Activated naive CD8-positive, alpha-beta T cell treated with anti-CD3 and anti-CD28 coated beads, Interleukin-2, amount 50 U/mL, for 16 hours (primary cell): ENCODE measurements around the gene S100A9.

Experiments used
- DNase-seq: peaks from one replicate; pipeline ENCODE4 v3.0.0-alpha.2; 2020; ENCODE audit warnings: low read depth, low spot score

Gene S100A9

DNA sequence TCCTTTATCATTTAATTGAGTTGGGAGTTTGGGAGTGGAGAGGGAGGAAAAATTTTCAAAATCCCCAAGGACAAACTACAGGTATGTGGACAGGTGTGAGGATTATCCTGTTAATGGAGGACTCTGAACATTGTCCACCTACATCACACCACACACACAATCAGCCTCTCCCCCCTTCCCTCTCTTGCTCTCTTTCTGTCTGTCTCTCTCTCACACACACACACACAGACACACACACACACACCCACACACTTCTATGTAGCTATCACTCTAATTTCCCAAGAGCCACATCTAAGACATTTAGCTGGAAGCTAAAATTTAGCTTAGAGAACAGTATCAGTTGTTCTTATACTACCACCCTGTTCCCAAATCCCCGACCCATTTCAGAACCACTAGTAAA lies 31.7 kb downstream of the S100A9 start:
- DNase-seq, result no peak

DNA sequence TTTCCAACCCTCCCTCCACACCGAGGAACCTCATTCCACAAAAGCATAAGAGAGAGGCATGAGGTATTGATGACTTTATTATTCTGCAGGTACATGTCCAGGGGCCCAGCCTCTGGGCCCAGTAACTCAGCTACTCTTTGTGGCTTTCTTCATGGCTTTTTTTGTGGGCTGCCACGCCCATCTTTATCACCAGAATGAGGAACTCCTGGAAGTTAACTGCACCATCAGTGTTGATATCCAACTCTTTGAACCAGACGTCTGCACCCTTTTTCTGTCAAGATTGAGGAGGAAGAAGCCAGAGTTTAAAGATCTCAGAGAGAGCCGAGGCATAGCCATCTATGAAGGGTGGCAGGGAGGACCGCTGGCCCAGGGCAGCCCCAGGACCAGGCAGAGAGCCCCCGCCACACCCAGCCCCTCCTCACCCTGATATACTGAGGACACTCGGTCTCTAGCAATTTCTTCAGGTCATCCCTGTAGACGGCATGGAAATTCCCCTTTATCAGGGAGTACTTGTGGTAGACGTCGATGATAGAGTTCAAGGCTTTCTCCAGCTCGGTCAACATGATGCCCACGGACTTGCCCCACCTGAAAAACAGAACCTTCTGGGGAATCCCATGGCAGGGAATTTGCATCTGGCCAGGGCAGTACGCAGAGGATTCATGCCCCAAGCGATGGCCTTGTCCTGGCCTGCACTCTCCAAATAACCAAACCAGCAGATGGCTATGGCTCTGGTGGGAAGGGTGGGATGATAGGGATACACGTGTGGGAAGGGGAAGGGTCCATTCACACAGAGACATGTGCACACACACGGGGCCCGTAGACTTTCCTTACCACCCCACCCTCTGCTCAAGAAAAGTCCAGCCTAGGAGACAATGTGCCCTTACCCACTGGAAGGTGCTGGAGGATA lies 32.6 kb downstream of the S100A9 start:
- no peak for DNase-seq

DNA sequence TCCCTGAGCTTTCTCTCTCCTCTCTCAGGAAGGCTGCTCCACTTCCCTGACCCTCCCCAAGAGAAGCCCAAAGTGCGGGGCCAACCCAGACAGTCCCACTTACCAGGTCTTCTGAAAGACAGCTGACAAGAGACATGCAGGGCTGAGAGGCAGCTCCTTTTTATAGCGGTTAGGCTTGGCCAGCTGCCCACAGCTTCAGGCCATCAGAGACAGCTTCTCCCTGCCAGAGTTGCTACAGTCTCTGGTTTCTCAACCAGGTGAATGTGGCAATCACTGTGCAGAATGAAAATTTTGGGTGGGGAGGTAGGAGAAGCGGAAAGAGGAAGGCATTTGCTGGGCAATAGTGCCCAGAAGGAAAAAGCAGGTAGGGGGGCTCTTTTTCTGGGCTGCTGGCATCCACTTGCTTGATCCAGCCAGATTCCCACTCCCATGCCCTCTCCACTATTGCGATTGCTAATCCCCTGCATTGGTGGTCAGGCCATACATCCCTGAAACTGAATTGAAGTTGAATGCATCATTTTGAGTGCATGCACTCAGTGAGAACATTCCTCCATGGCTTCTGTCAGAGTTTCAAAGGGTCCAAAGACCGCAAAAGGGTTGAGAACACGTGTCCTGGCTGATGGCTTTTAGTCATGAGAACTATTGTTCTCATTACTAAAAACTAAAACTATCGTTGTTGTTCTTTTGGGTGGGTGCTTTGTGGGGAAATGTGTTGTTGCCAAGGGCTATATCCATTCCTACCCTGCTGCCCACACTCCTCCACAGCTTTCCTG lies 33.5 kb downstream of the S100A9 start, which contains the start of gene S100A8:
S100A8 (minus strand) TSS at position 136 of the 773 bp plus-strand sequence. CDS start 538 bp downstream, outside the sequence.
- DNase-seq, result no peak

GRCh38 chr1:153392258-153392657 lies 34.6 kb downstream of the S100A9 start:
- no peak for DNase-seq

DNA sequence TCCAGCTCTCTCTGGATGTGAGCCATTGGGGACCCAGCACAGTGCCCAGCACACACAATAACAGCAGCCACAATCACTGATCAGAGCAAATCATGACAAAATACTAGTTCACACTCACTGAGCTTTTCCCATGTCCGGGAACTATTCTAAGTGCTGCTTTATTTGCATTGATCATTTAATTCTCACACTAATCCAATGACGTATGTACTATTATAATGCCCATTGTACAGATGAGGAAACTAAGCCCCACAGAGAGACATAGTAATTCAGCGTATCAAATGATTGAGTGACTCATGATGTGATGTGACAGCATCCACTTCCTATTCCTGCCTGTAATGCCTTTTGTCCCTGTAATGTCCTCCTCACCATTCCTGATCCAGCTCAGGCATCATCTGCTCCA lies 35.2 kb downstream of the S100A9 start:
- DNase-seq, result no peak

DNA sequence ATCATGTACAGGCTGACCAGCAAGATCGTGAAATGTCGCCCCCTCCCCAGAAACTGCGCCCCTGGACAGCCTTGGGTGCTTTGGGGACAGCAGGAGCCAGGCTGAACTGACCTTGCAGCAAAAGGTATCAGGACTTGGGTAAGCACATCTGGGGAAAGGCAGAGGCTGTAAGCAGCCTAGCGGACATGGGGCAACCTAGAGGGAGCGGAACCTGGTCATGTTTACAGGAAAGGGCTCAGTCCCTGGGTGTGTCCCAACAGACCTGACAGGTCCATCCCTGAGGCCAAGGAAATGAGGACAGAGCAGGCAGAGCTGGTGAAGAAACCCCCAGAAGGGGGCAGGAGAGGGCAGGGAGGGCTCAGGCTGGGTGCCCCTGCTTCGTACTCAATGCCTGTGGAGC lies 36.3 kb downstream of the S100A9 start:
- no peak for DNase-seq

- DNase-seq, result no peak
Observed at GRCh38 chr1:153394391-153394790, 36.7 kb downstream of the S100A9 start.

- no peak for DNase-seq
Observed at GRCh38 chr1:153395136-153395685, 37.6 kb downstream of the S100A9 start.

DNA sequence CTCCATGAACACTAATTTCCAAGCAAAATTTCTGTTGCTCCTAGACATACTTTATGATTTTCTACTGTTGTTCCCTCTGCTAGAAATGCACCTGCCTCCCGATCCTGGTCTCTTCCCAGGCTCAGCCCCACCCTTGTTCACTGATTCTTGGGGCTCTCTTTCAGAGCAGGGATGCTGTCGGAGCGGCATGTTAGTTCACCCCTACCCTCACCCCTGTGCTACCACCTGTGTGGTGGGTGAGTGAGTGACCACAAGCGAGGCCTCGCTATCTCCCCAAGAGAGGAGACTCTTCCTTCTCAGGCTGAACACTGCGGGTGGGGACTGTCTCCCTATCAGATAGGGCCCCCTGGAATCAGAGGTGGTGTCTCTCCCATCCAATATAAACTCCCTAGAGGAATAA lies 38.1 kb downstream of the S100A9 start:
- DNase-seq, result no peak

DNA sequence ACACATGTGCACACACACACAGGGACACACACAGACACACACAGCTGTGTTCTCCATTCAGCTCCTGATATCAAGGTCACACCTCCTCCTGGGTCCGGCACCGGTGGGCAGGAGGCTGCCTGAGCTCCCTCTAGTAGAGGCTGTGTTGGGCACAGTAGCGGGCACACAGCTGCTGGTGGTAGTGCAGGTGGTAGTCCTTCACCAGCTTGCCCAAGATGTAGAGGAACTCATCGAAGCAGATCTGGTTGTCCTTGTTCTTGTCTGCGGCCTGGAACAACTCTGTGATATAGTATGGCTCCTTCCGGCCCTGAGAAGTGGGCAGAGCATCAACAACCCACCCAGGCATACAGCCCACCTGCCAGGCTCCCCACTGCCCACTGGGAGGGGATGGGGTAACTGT lies 38.8 kb downstream of the S100A9 start:
- no peak for DNase-seq

DNA sequence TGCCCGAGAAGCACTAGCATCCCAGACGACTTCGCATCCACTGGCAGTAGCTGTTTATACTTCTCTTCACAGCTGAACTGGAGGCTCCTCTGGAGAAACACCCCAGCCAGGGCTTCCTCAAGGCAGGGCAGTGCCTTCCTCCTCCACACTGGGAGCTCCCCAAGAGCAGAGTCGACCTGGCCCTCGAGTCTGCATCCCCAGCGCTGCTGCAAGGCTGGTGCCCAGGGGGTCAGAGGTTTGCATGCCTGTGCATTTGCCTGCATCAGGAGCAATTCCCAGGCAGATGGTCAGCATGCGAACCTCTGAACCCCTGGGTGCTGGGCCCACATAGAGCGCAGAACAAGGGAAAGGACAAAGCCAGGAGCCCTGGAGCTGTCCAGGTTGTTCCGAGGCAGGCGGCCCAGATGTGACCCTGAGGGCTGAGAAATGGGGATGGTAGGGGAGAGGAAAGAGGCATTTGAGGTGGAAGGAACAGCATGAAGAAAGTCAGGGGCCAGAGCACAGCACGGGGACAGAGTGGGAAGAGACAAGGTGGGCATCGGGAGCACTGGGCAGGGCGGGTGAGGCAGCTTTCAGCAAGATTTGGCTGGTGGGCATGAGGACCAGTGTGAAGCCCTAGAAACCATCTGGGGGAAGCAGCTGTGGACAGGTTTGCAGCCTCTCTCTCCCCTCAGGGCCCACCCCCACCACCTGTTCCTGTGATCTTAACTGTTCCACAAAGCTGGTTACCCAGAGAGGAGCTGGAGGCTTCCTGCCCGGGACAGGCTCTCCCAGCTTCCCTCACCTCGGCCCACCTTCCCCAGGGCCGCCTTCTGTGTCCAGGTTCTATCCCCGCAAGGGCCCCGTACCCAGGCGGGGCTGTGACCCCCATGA lies 39.6 kb downstream of the S100A9 start:
- no peak for DNase-seq

- no peak for DNase-seq
Observed at GRCh38 chr1:153397924-153398651, 40.4 kb downstream of the S100A9 start.

DNA sequence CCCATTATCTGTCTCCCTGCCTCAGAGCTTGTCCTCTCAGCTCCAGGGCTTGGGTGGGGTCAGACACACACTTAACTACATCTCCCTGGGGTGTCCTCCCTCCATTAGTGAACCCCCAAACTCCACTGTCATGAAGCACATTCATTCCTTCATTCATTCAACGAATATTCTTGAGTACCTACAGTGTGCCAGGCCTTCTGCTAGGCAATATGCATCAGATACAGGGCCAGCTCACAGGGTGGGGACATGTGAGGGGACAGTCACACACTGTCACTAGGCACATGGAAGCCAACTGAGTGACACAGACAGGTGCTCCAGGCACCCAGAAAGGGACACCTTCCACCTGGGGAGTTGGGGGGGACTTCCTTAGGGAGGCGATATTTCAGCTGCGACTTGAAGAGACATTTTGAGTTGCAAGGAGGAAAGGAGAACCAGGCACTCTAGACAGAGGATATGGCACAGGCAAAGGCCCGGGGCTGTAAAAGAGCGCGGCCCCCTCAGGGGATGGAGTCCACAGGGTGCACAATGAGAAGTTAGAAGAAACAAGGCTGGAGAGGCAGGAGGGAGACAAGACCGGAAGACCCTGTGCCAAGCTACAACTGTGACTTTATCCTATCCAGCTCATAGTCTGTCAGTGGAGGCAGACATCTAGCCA lies 41.9 kb downstream of the S100A9 start:
- no peak for DNase-seq

DNA sequence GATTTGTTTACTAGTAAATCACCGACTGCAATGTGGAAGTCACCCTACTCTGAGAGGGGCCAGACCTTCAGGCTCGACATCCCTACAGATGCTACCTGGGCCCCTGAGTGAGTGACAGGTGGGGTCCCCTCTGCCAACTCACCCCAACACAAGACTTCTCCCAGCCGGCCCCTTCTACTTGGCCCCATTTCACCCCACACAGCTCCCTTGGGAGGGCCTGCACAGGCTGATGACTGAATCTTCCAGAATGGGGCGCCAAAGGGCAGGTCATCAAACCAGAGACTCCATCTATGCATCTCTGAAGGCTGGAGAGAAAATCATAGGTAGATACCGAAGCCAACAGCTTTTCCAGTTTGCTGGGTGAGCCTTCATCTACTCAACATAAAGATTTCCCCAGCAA lies 42.6 kb downstream of the S100A9 start:
- no peak for DNase-seq

DNA sequence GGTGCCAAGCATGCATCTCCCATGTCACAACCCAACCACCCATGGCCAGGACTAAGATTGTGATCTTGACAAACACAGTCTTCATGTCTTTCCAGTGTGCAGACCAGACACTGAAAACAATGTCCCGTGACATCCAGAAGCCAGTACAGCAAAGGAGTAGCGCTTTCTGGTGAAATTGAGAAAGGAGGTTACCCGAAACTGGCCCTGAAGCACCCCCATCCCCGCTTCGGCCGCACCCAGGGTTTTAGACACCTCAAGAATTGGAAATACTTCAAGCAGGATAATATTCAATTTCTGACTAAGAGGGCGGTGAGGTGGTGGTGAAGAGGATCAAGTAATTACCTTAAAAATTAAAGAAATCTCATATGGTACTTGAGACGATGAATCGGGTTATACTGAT lies 43.8 kb downstream of the S100A9 start:
- no peak for DNase-seq

DNA sequence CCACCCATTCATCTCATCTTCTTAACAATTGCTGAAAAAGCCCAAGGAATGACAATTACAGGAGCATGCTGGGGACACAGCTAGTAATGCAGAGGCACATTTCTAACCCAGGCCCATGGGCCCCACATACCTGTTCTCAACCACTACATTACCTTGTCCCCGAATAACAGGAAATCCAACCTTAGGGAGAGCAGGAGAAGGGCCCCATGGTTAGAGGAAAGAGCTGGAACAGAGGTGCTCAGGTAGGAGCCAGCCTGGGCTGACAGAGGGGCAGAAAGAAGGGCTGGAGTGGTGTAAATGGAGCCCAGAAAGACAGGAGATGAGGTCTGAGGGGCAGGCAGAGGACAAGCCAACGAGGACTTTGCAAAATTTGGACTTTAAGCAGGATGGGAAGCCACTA lies 44.6 kb downstream of the S100A9 start:
- DNase-seq, result no peak

DNA sequence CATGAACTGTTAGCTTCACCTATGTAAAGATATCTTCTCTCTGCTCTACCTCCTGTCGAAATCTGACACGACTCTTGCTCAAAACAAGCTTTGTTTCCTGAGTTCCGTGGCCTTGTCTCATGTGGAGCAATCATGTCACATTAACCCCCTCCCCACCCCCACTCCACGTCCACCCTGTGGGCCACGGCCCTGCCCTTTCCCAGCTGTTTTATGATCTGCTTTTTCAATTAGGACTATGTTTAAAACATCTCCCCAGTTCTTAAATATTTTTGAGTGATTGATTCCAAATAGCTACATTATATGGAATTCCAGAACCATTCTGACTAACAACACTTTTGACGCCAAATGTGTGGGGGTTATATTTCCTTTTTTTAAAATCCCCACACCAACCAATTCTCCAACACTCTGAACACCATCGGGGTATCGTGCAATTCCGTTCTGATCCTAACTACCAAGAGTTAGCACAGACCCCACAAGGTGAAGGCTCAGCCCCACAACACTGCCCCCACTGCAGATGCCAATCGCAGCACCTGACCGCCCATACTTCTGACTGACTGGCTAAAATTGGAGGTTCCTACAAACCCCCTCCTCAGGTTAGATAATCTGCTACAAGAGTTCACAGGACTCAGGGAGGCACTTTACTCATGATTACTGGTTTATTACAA lies 45.9 kb downstream of the S100A9 start:
- DNase-seq, result no peak

DNA sequence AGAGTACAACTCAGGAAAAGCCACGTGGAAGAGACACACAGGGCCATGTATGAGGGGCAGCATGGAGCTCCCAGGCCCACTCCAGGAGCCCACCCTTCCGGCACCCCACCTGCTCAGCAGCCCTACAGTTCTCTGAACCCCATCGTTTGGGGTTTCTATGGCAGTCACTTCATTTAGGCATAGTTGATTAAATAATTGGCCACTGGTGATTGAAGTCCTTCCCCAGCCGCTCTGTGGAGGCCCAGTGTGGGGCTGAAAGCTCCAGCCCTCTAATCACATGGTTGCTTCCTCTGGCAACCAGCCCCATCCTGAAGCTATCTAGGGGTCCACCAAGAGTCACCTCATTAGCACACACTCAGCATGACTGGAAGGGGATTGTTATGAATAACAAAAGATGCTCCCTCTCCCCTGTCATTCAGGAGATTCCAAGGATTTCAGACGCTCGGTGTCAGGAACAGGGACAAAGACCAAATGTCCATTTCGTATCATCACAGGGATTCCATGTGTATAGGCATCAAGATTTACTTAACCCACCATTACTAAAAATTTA lies 46.5 kb downstream of the S100A9 start:
- DNase-seq, result no peak

GRCh38 chr1:153404768-153405167 lies 47.1 kb downstream of the S100A9 start:
- DNase-seq, result peak; percentile 28
